Measurements from ENCODE around the gene NAV2. TPM values are rescaled to one million over a fixed set of nuclear protein-coding genes. Genes with fewer than 3 reads are reported as not detected.

The NAV2 gene
- total RNA-seq, 2 donors from 2014 or later = 21.3 to 45.3 TPM

GRCh38 chr11:20020716-20021115 lies 308.1 kb downstream of the NAV2 start:
- Histone ChIP-seq H3K9ac (ENCODE audit: low read depth in 2 of 2, low read length in 2 of 2) (no peak overlapping the region), H3K4me1 (no peaks in the 10 kb centered on the region), H3K27ac (no peak overlapping the region), H3K9me3 (no peaks in the 10 kb centered on the region), H3K36me3 (no peaks in the 10 kb centered on the region), H3K4me3 (no peak overlapping the region), H3K27me3 (no peaks in the 10 kb centered on the region)
- no peak for DNase-seq
- no peak for TF ChIP-seq CTCF (IDR thresholded peaks at IDR 0.05)
- intact Hi-C loops (cut with DNase I) = no loop called here

GRCh38 chr11:20021212-20021611 lies 308.6 kb downstream of the NAV2 start:
- intact Hi-C loops (cut with DNase I) = no loop called here
- DNase-seq = no peak
- no peaks in the 10 kb centered on the region for H3K36me3 ChIP-seq
- no peak overlapping the region for H3K9ac ChIP-seq (ENCODE audit: low read depth in 2 of 2, low read length in 2 of 2)
- no peak overlapping the region for H3K27ac ChIP-seq
- no peak for TF ChIP-seq CTCF (IDR thresholded peaks at IDR 0.05)
- no peaks in the 10 kb centered on the region for H3K4me1 ChIP-seq
- H3K27me3 ChIP-seq = no peaks in the 10 kb centered on the region
- H3K9me3 ChIP-seq = no peaks in the 10 kb centered on the region
- H3K4me3 ChIP-seq = no peak overlapping the region

GRCh38 chr11:20021771-20022362 lies 309.2 kb downstream of the NAV2 start:
- intact Hi-C loops (cut with DNase I) = no loop called here
- Histone ChIP-seq H3K4me3 (no peak overlapping the region), H3K27ac (no peak overlapping the region), H3K4me1 (no peaks in the 10 kb centered on the region), H3K9ac (ENCODE audit: low read depth in 2 of 2, low read length in 2 of 2) (no peak overlapping the region), H3K9me3 (no peaks in the 10 kb centered on the region), H3K36me3 (no peaks in the 10 kb centered on the region), H3K27me3 (no peaks in the 10 kb centered on the region)
- DNase-seq = no peak
- TF ChIP-seq CTCF (IDR thresholded peaks at IDR 0.05) = no peak

DNA sequence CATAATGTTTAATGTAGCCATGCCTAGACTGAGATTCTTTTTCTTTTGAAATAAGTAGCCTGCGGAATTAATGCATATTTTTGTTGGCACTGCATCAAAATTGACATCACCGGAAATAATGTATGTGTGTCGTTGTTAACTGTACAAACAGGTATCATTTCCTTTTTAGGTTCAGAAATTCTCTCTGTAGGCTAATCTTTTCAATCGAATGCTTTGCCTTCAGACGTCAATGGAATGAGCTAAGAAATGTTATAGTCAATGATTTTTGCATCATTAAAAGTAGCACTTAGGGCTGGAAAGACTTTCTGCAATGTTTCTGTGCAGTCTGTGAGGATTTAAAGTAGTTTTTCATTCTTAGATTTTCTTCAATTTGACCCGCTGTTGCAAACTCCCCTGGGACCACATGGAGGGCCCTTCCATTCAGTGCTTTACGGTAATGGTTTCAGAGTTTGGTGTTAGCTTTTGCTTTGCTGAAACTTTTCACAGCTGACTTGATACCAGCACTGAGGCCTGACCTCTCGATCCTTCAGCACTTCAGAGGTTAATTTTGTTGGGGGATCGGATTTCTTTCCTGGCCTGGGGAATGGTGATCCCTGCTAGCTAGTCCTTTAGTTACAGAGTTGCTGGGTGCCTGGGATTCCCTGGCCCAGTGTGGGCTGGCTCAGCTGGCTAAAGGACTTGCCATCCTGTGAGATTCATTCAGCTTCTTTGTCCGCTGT lies 309.9 kb downstream of the NAV2 start:
- intact Hi-C loops (cut with DNase I) = no loop called here
- H3K36me3 ChIP-seq = no peaks in the 10 kb centered on the region
- H3K4me1 ChIP-seq = no peaks in the 10 kb centered on the region
- no peak for TF ChIP-seq CTCF (IDR thresholded peaks at IDR 0.05)
- no peak overlapping the region for H3K9ac ChIP-seq (ENCODE audit: low read depth in 2 of 2, low read length in 2 of 2)
- H3K4me3 ChIP-seq = no peak overlapping the region
- no peaks in the 10 kb centered on the region for H3K27me3 ChIP-seq
- H3K9me3 ChIP-seq = no peaks in the 10 kb centered on the region
- no peak overlapping the region for H3K27ac ChIP-seq
- no peak for DNase-seq

GRCh38 chr11:20023082-20023426 lies 310.4 kb downstream of the NAV2 start:
- TF ChIP-seq CTCF (IDR thresholded peaks at IDR 0.05) = no peak
- no peak overlapping the region for H3K4me3 ChIP-seq
- H3K4me1 ChIP-seq = no peaks in the 10 kb centered on the region

More at GRCh38 chr11:20023082-20023426, 310.4 kb downstream of the NAV2 start:
- DNase-seq = no peak
- H3K27me3 ChIP-seq = no peaks in the 10 kb centered on the region
- intact Hi-C loops (cut with DNase I) = no loop called here
- H3K9ac ChIP-seq (ENCODE audit: low read depth in 2 of 2, low read length in 2 of 2) = no peak overlapping the region
- no peaks in the 10 kb centered on the region for H3K36me3 ChIP-seq
- H3K9me3 ChIP-seq = no peaks in the 10 kb centered on the region
- H3K27ac ChIP-seq = no peak overlapping the region

Measured in colonic mucosa (tissue), 4 donors.